GM12892 (cell line): ENCODE data around the gene DNAJB6.

Experiments
- POLR2A ChIP-seq: IDR thresholded peaks from 2 replicates; pipeline ENCODE4 v1.6.1; 2011; ENCODE audit warnings: low read depth, low read length, control low read depth
- POLR2AphosphoS5 ChIP-seq: IDR thresholded peaks from 2 replicates; pipeline ENCODE4 v1.6.1; 2011; ENCODE audit warnings: low read depth, low read length, control low read depth
- TAF1 ChIP-seq: IDR thresholded peaks from 2 replicates; pipeline ENCODE4 v1.6.1; 2011; ENCODE audit warnings: low read depth, mild to moderate bottlenecking, control low read depth, low read length, borderline replicate concordance

DNA sequence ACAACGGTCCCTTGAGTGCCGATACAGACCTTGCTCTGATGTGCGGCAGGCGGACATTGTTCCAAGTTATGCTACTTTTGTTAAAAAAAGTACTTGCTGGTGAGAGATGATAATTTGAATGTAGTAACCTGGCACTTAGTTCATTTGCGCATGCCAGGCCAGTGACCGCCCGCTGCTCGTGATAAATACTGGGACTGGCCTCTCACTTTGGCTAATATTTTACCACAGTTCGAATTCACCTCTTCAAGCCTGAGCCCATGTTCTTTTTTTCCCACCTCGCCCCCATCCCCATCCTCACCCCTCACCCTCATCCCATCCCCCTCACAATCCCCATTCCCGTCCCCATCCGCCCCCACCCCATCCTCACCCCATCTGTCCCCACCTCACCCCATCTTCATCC is 126.4 kb downstream of the DNAJB6 start:
- no peak for TF ChIP-seq TAF1
- no peak for TF ChIP-seq POLR2A
- TF ChIP-seq POLR2AphosphoS5, result no peak
